HCT116 (cell line): ENCODE results near the gene CFAP54. TPM values are rescaled to one million over a fixed set of nuclear protein-coding genes. Genes with fewer than 3 reads are reported as not detected.

Source experiments
- ATAC-seq: fragments of 200-7000 bp; cut with Tn5 transposase; 2 replicates; pipeline ENCODE4 v1.9.1; 2020; ENCODE audit warnings: mild to moderate bottlenecking, moderate library complexity
- BruUV-seq: library from RNA; stranded (reverse); fragments of 400-500 nt; replicated peaks from 2 replicates; lab custom pipeline; 2021; lab: Mats Ljungman, UMichigan
- CTCF ChIA-PET: fragments of 300-600 bp; sonication (Branson Sonifier 250); formaldehyde crosslinking; loops from one replicate; lab custom pipeline; 2021; ENCODE audit warnings: antibody characterized with exemption; lab: Charles Lee
- POLR2A ChIA-PET: fragments of 300-600, 350-600 bp; sonication (Branson Sonifier 250); formaldehyde crosslinking; loops from one replicate; lab custom pipeline; 2021; ENCODE audit warnings: antibody characterized with exemption; lab: Charles Lee
- RAD21 ChIA-PET, 2 experiments: fragments of 300-600 bp; sonication (Branson Sonifier 250); formaldehyde crosslinking; loops; one replicate each; lab custom pipeline; 2023; ENCODE audit warnings: low total read pairs in 2 of 2; ENCODE audit not compliant: uncharacterized antibody in 2 of 2, unreplicated experiment in 2 of 2, low non-redundant PET in 1 of 2; lab: Charles Lee
- DNase-seq: peaks from one replicate; pipeline ENCODE4 v3.0.0-alpha.2; 2010; ENCODE audit warnings: low read depth, low spot score
- H2AFZ ChIP-seq: fragments of 200-600 bp; shearing (Covaris generic), sonication (generic); 2 replicates; pipeline ENCODE4 v1.6.1; 2017; ENCODE audit warnings: low read depth, mixed run types, mixed read lengths, antibody characterized with exemption, low read length; ENCODE audit not compliant: poor library complexity, severe bottlenecking
- H3K27ac ChIP-seq: 2 replicates; pipeline ENCODE4 v1.5.1; 2012; ENCODE audit warnings: low read depth, low read length
- H3K27me3 ChIP-seq: fragments of 200-600 bp; sonication (generic); 2 replicates; pipeline ENCODE4 v1.6.1; 2016; ENCODE audit warnings: mixed run types, low read length, mixed read lengths; ENCODE audit not compliant: insufficient read depth
- H3K36me3 ChIP-seq, 2 experiments: fragments of 200-500 bp in 1 of 2; fragments of 200-600 bp in 1 of 2; sonication (Bioruptor generic) in 1 of 2; sonication (generic) in 1 of 2; 2 replicates each; pipeline versions ENCODE4 v1.5.1 to v1.6.1; 2014 to 2016; ENCODE audit warnings: low read length in 2 of 2, inconsistent platforms in 1 of 2, mixed read lengths in 1 of 2, mixed run types in 1 of 2; ENCODE audit not compliant: insufficient read depth in 2 of 2, control insufficient read depth in 1 of 2
- H3K4me1 ChIP-seq, 2 experiments: fragments of 200-600 bp in 1 of 2; sonication (generic) in 1 of 2; 2 replicates each; pipeline versions ENCODE4 v1.5.1 to v1.6.1; 2012 to 2017; ENCODE audit warnings: low read length in 2 of 2, inconsistent platforms in 1 of 2, mild to moderate bottlenecking in 1 of 2, mixed read lengths in 1 of 2, mixed run types in 1 of 2, moderate library complexity in 1 of 2; ENCODE audit not compliant: insufficient read depth in 2 of 2, control insufficient read depth in 1 of 2
- H3K4me2 ChIP-seq: fragments of 200-600 bp; sonication (generic); 2 replicates; pipeline ENCODE4 v1.6.1; 2017; ENCODE audit warnings: mixed run types, low read length, mixed read lengths
- H3K4me3 ChIP-seq, 2 experiments: fragments of 200-600 bp in 1 of 2; sonication (generic) in 1 of 2; replicated peaks in 1 of 2; 2 replicates each; pipeline ENCODE4 v1.5.1; 2011 to 2016; ENCODE audit warnings: low read length in 2 of 2, control low read depth in 1 of 2, low read depth in 1 of 2, mild to moderate bottlenecking in 1 of 2, mixed read lengths in 1 of 2, mixed run types in 1 of 2
- H3K79me2 ChIP-seq: fragments of 200-600 bp; sonication (generic); 2 replicates; pipeline ENCODE4 v1.6.1; 2017; ENCODE audit warnings: mild to moderate bottlenecking, mixed run types, low read length, moderate library complexity, mixed read lengths; ENCODE audit not compliant: insufficient read depth
- H3K9ac ChIP-seq: fragments of 200-600 bp; sonication (generic); 2 replicates; pipeline ENCODE4 v1.6.1; 2016; ENCODE audit warnings: low read length, mixed read lengths
- H3K9me2 ChIP-seq: fragments of 200-600 bp; sonication (generic), shearing (Covaris generic); 2 replicates; pipeline ENCODE4 v1.6.1; 2017; ENCODE audit warnings: mixed run types, mild to moderate bottlenecking, moderate library complexity; ENCODE audit not compliant: insufficient read depth
- H3K9me3 ChIP-seq, 2 experiments: fragments of 200-500 bp in 1 of 2; fragments of 200-600 bp in 1 of 2; sonication (Bioruptor generic) in 1 of 2; sonication (generic) in 1 of 2; 2 replicates each; pipeline ENCODE4 v1.6.1; 2014 to 2017; ENCODE audit warnings: low read length in 2 of 2, mixed read lengths in 2 of 2, inconsistent platforms in 1 of 2, low read depth in 1 of 2, mild to moderate bottlenecking in 1 of 2, mixed run types in 1 of 2, moderate library complexity in 1 of 2; ENCODE audit not compliant: control insufficient read depth in 1 of 2, insufficient read depth in 1 of 2
- H4K20me1 ChIP-seq: fragments of 200-600 bp; sonication (generic), shearing (Covaris generic); 2 replicates; pipeline ENCODE4 v1.6.1; 2017; ENCODE audit warnings: mixed run types, mild to moderate bottlenecking, moderate library complexity; ENCODE audit not compliant: insufficient read depth
- CBX3 ChIP-seq: IDR thresholded peaks from 2 replicates; pipeline ENCODE4 v1.6.1; 2012; ENCODE audit warnings: low read depth
- CEBPB ChIP-seq: IDR thresholded peaks from 2 replicates; pipeline ENCODE4 v1.6.1; 2012; ENCODE audit warnings: low read depth
- ELF1 ChIP-seq: IDR thresholded peaks from 2 replicates; pipeline ENCODE4 v1.6.1; 2012; ENCODE audit warnings: low read depth, borderline replicate concordance
- EZH2phosphoT487 ChIP-seq: fragments of 200-600 bp; IDR thresholded peaks from 2 replicates; pipeline ENCODE4 v1.6.1; 2018; ENCODE audit warnings: antibody characterized with exemption, borderline replicate concordance
- FOSL1 ChIP-seq: IDR thresholded peaks from 2 replicates; pipeline ENCODE4 v1.6.1; 2012; ENCODE audit warnings: low read depth
- JUND ChIP-seq: IDR thresholded peaks from 2 replicates; pipeline ENCODE4 v1.6.1; 2012
- MAX ChIP-seq: IDR thresholded peaks from 2 replicates; pipeline ENCODE4 v1.6.1; 2012
- POLR2A ChIP-seq: IDR thresholded peaks from 2 replicates; pipeline ENCODE4 v1.7.0; 2011; ENCODE audit warnings: borderline replicate concordance; ENCODE audit not compliant: insufficient read depth, insufficient read length; ENCODE audit errors: extremely low read depth
- TCF7L2 ChIP-seq: IDR thresholded peaks from 2 replicates; pipeline ENCODE4 v1.7.0; 2011; ENCODE audit warnings: borderline replicate concordance, inconsistent platforms; ENCODE audit not compliant: insufficient read depth, insufficient read length; ENCODE audit errors: extremely low read depth
- YY1 ChIP-seq: IDR thresholded peaks from 2 replicates; pipeline ENCODE4 v1.6.1; 2011; ENCODE audit warnings: low read length, low read depth, moderate library complexity, mild to moderate bottlenecking; ENCODE audit not compliant: insufficient replicate concordance; ENCODE audit errors: extremely low read depth
- ZBTB33 ChIP-seq: IDR thresholded peaks from 2 replicates; pipeline ENCODE4 v1.6.1; 2011; ENCODE audit warnings: mild to moderate bottlenecking, low read length, moderate library complexity; ENCODE audit not compliant: insufficient replicate concordance; ENCODE audit errors: extremely low read depth
- ZFX ChIP-seq: fragments of 450-650 bp; IDR thresholded peaks from 2 replicates; pipeline ENCODE4 v1.6.1; 2017
- ZNF274 ChIP-seq: fragments of 200-500 bp; sonication (Bioruptor generic); IDR thresholded peaks from 2 replicates; pipeline ENCODE4 v1.6.1; 2014; ENCODE audit warnings: mild to moderate bottlenecking, low read depth, low read length, inconsistent platforms
- intact Hi-C: fragments of 100-400 bp; cut with micrococcal nuclease; formaldehyde crosslinking; loops from 2 replicates; pipeline ENCODE4 v1.10.0; 2022
- total RNA-seq: library from RNA; stranded (reverse); gene quantifications from one replicate; pipeline ENCODE4 v1.2.1, GENCODE V29; 2021; ENCODE audit not compliant: unreplicated experiment

CFAP54 gene
- total RNA-seq, 1 experiment from 2014 or later, result 0.25 TPM

- intact Hi-C loops, result no loop called here
- Histone ChIP-seq H3K79me2 (no peaks in the 10 kb centered on the region), H3K27me3 (no peaks in the 10 kb centered on the region), H3K36me3 (no peaks in the 10 kb centered on the region), H3K9me3 (no peaks in the 10 kb centered on the region), H3K4me3 (no peak overlapping the region), H3K27ac (no peak overlapping the region), H3K9ac (no peak overlapping the region), H4K20me1 (no peaks in the 10 kb centered on the region), H2AFZ (no peak overlapping the region), H3K4me1 (peaks cover 0 to 7% of the 10 kb centered on the region in 2 experiments; a peak in 2 of 4 replicates), H3K4me2 (no peak overlapping the region), H3K9me2 (no peaks in the 10 kb centered on the region)
- no peak for TF ChIP-seq ZNF274
- TF ChIP-seq YY1, result no peak
- no peak for TF ChIP-seq EZH2phosphoT487
- TF ChIP-seq JUND, result no peak
- TF ChIP-seq POLR2A, result no peak
- no peak for TF ChIP-seq CEBPB
- TF ChIP-seq ZFX, result no peak
- no peak for TF ChIP-seq ELF1
- TF ChIP-seq ZBTB33, result no peak
- DNase-seq (no peak), ATAC-seq (no peak)
- no TSS peak for BruUV-seq
- RAD21 ChIA-PET, result no interaction called here
- CTCF ChIA-PET, result no interaction called here
- POLR2A ChIA-PET, result no interaction called here
These were observed 402.7 kb downstream of the CFAP54 start for GRCh38 chr12:96892104-96892503.

GRCh38 chr12:96897421-96897820, 408.0 kb downstream of the CFAP54 start:
- ChIA-PET RAD21 (no interaction called here), CTCF (no interaction called here), POLR2A (no interaction called here)
- TF ChIP-seq FOSL1, result no peak
- no peak for TF ChIP-seq CBX3
- no peak for TF ChIP-seq MAX
- no peak for TF ChIP-seq EZH2phosphoT487
- TF ChIP-seq ZFX, result no peak
- no peak for TF ChIP-seq TCF7L2
- Histone ChIP-seq H3K4me2 (no peak overlapping the region), H3K9me2 (no peaks in the 10 kb centered on the region), H3K79me2 (no peaks in the 10 kb centered on the region), H4K20me1 (no peaks in the 10 kb centered on the region), H3K4me1 (no peaks in the 10 kb centered on the region), H3K27ac (no peak overlapping the region), H3K36me3 (no peaks in the 10 kb centered on the region), H3K4me3 (no peak overlapping the region), H3K9ac (no peak overlapping the region), H3K9me3 (no peaks in the 10 kb centered on the region), H2AFZ (no peak overlapping the region), H3K27me3 (no peaks in the 10 kb centered on the region)
- DNase-seq (no peak), ATAC-seq (no peak)
- no TSS peak for BruUV-seq
- intact Hi-C loops, result no loop called here
